Measurements from ENCODE around the gene UBE2Q2. TPM values are rescaled to one million over a fixed set of nuclear protein-coding genes. Genes with fewer than 3 reads are reported as not detected.

The UBE2Q2 gene
- total and polyA plus RNA-seq, 2 of the 4 experiments (the other 2 are of a cell fraction) = 18.0 to 28.9 TPM

DNA sequence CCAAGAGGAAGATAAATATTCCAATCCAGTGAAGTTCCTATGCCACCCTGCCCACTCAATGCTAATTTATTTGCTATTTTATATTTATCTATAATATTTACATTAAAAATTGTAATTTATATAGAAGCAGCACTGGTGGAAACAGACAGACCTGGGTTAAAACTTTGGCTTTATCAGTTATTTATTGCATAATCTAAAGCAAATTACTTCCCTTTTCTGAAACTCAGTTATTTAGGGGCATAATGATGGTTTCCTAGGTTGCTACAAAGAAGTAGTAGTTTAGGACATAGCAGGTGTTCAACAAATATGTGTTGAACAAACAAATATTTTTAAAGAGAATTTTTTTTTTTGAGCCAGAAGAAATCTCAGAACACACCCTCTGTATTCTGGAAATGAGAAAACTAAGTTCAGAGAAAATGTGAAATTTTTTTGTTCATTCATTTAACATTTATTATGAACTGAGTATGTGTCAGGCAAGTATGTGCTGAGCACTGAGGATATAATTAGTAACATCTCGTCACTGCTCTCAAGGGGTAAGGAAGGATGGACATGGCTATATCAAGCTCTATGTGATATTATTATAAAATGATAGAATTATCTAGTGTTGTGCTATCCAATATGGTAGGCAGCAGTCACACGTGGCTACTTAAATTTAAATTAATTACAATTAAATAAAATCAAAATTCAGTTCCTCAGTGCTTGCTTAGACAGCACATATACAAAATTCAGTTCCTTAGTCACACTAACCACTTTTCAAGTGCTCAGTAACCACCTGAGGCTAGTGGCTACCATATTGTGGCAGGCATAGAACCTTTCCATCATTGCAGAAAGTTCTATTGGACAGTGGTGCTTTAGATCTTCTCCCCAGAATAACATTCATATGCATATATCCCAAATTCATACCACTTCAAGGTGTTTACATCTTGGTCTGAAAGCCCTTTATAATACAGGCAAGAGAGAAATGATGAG is 7.0 kb upstream of the UBE2Q2 start:
- Histone ChIP-seq H3K14ac (replicated peaks; ENCODE audit: low read depth, low read length) (peak overlapping the region; percentile 75; the same call in 1 of the 2 replicates), H2BK15ac (ENCODE audit: low read depth, low read length) (0 out of 3 replicates have a peak overlapping the region, but pooled peaks have one; percentile 51), H3K56ac (ENCODE audit: extremely low read depth, insufficient read depth, low read length) (no peak overlapping the region), H3K23ac (ENCODE audit: low read depth, low read length) (no peak overlapping the region), H3K9me3 (ENCODE audit: control insufficient read depth, insufficient read depth, low read length) (no peaks in the 10 kb centered on the region), H3K18ac (ENCODE audit: low read depth, low read length) (no peak overlapping the region), H3K4ac (ENCODE audit: low read depth, low read length) (no peak overlapping the region), H3K4me2 (ENCODE audit: low read depth, low read length) (no peak overlapping the region), H2BK20ac (ENCODE audit: low read depth, low read length) (no peak overlapping the region), H2BK5ac (ENCODE audit: low read depth, low read length, poor library complexity, severe bottlenecking) (peak overlapping the region; percentile 42), H2BK120ac (ENCODE audit: low read depth, low read length) (no peak overlapping the region), H4K20me1 (ENCODE audit: insufficient read depth, low read length) (no peaks in the 10 kb centered on the region), H3K79me1 (ENCODE audit: low read depth in 1 of 2, low read length in 2 of 2) (no peaks in the 10 kb centered on the region), H4K91ac (ENCODE audit: insufficient read depth, low read depth, low read length) (no peak overlapping the region), H3K9ac (ENCODE audit: low read depth, low read length) (no peak overlapping the region), H3K9me1 (ENCODE audit: insufficient read depth, low read length) (0 out of 2 replicates have a peak, but pooled peaks cover 2% of the 10 kb centered on the region), H3K4me3 (ENCODE audit: insufficient read depth, low read depth, low read length) (no peak overlapping the region), H3K36me3 (ENCODE audit: control insufficient read depth, insufficient read depth, low read length) (no peaks in the 10 kb centered on the region), H3K27me3 (ENCODE audit: control insufficient read depth, insufficient read depth, low read length) (0 out of 2 replicates have a peak, but pooled peaks cover 2% of the 10 kb centered on the region), H4K5ac (ENCODE audit: low read depth, low read length) (no peak overlapping the region), H2AK5ac (ENCODE audit: low read depth, low read length) (peak overlapping the region; percentile 89), H3K4me1 (ENCODE audit: control insufficient read depth, insufficient read depth, low read length) (no peaks in the 10 kb centered on the region), H3K27ac (ENCODE audit: insufficient read depth, low read length) (no peak overlapping the region), H2AK9ac (replicated peaks; ENCODE audit: low read depth, low read length, poor library complexity) (no peak overlapping the region), H4K8ac (ENCODE audit: low read depth in 2 of 2, low read length in 2 of 2) (no peak overlapping the region), H2AFZ (replicated peaks; ENCODE audit: low read length, poor library complexity) (no peak overlapping the region)
- TF ChIP-seq MAZ (IDR thresholded peaks at IDR 0.05; ENCODE audit: borderline replicate concordance, low read depth, low read length) (no peak), MAFK (IDR thresholded peaks at IDR 0.05; ENCODE audit: low read depth, low read length) (no peak), USF2 (IDR thresholded peaks at IDR 0.05; ENCODE audit: low read depth, low read length) (no peak), RAD21 (IDR thresholded peaks at IDR 0.05; ENCODE audit: low read length) (no peak), RFX5 (IDR thresholded peaks at IDR 0.05; ENCODE audit: low read depth, low read length) (no peak), FOS (IDR thresholded peaks at IDR 0.05; ENCODE audit: low read depth, low read length) (no peak), POLR2A (IDR thresholded peaks at IDR 0.05; ENCODE audit: low read depth, low read length) (no peak), RCOR1 (IDR thresholded peaks at IDR 0.05; ENCODE audit: insufficient replicate concordance, low read length) (no peak), MXI1 (IDR thresholded peaks at IDR 0.05; ENCODE audit: borderline replicate concordance, low read depth, low read length) (no peak), NFE2L2 (IDR thresholded peaks at IDR 0.05; ENCODE audit: low read depth, low read length) (no peak), CEBPB (IDR thresholded peaks at IDR 0.05; ENCODE audit: low read depth, low read length) (no peak), BHLHE40 (IDR thresholded peaks at IDR 0.05; ENCODE audit: low read depth, low read length) (no peak), ELK1 (IDR thresholded peaks at IDR 0.05; ENCODE audit: borderline replicate concordance, low read depth, low read length) (no peak)
- peak; percentile 9; the same call in 1 of the 2 replicates for ATAC-seq (ENCODE audit: low read depth)
- POLR2A ChIA-PET (ENCODE audit: unreplicated experiment) = no interaction called here
- DNase-seq = no peak
- no TSS peak for BruUV-seq (replicated peaks)
- intact Hi-C loops (cut with micrococcal nuclease) = no loop called here
- dilution Hi-C loops (cut with HindIII; ENCODE audit: low sequenced_read_pairs, unreplicated experiment) = no loop called here
- in situ Hi-C loops (cut with MboI; ENCODE audit: low sequenced_read_pairs) = no loop called here
- CTCF ChIA-PET = interaction anchor here (1.1 kb wide), 1 partner anchor 11 kb away, joined by 4 read pairs; no protein-coding TSS in a partner anchor
- no CpG with 5 or more reads among the region's 2 CpGs for WGBS, 2 experiments (ENCODE audit: extremely low coverage in 2 of 2, insufficient read length in 1 of 2)
